ENCODE measurements around the gene ATOSA. TPM values are rescaled to one million over a fixed set of nuclear protein-coding genes. Genes with fewer than 3 reads are reported as not detected.

The ATOSA gene
- total RNA-seq, 1 experiment from 2014 or later = 4.7 TPM

GRCh38 chr15:52660192-52660591 is 19.0 kb downstream of the ATOSA start:
- ChIA-PET CTCF (no interaction called here), POLR2A (no interaction called here), RAD21 (ENCODE audit: low non-redundant PET in 1 of 2, low total read pairs in 2 of 2, uncharacterized antibody in 2 of 2, unreplicated experiment in 2 of 2) (no interaction called here)
- BruUV-seq (replicated peaks) = no TSS peak
- Histone ChIP-seq H3K27ac (ENCODE audit: low read depth, low read length) (no peak overlapping the region), H3K79me2 (ENCODE audit: insufficient read depth, low read length) (no peaks in the 10 kb centered on the region), H3K4me2 (ENCODE audit: low read length) (no peak overlapping the region), H3K4me3 (replicated peaks in 1 of 2; ENCODE audit: low read depth in 1 of 2, low read length in 2 of 2) (no peak overlapping the region), H3K9ac (ENCODE audit: low read length) (no peak overlapping the region), H3K4me1 (ENCODE audit: control insufficient read depth in 1 of 2, insufficient read depth in 2 of 2, low read length in 2 of 2) (no peaks in the 10 kb centered on the region), H3K36me3 (ENCODE audit: control insufficient read depth in 1 of 2, insufficient read depth in 2 of 2, low read length in 2 of 2) (no peaks in the 10 kb centered on the region), H3K9me2 (ENCODE audit: insufficient read depth) (no peaks in the 10 kb centered on the region), H2AFZ (ENCODE audit: low read depth, low read length, poor library complexity, severe bottlenecking) (no peak overlapping the region), H3K9me3 (ENCODE audit: control insufficient read depth in 1 of 2, insufficient read depth in 1 of 2, low read depth in 1 of 2, low read length in 2 of 2) (no peaks in the 10 kb centered on the region), H3K27me3 (ENCODE audit: insufficient read depth, low read length) (no peaks in the 10 kb centered on the region), H4K20me1 (ENCODE audit: insufficient read depth) (no peaks in the 10 kb centered on the region)
- intact Hi-C loops (cut with micrococcal nuclease) = no loop called here
- no peak for DNase-seq (ENCODE audit: low read depth, low spot score)
- no peak for TF ChIP-seq ELF1 (IDR thresholded peaks at IDR 0.05; ENCODE audit: borderline replicate concordance, low read depth)
- no peak for TF ChIP-seq MAX (IDR thresholded peaks at IDR 0.05)
- TF ChIP-seq TCF7L2 (IDR thresholded peaks at IDR 0.05; ENCODE audit: borderline replicate concordance, extremely low read depth, insufficient read depth, insufficient read length) = no peak
- no peak for TF ChIP-seq ATF3 (IDR thresholded peaks at IDR 0.05)
- TF ChIP-seq ZBTB33 (IDR thresholded peaks at IDR 0.05; ENCODE audit: extremely low read depth, insufficient replicate concordance, low read length) = no peak
- no peak for TF ChIP-seq EGR1 (IDR thresholded peaks at IDR 0.05; ENCODE audit: low read depth)
- TF ChIP-seq CEBPB (IDR thresholded peaks at IDR 0.05; ENCODE audit: low read depth) = no peak
- TF ChIP-seq EZH2phosphoT487 (IDR thresholded peaks at IDR 0.05; ENCODE audit: borderline replicate concordance) = no peak
- TF ChIP-seq YY1 (IDR thresholded peaks at IDR 0.05; ENCODE audit: extremely low read depth, insufficient replicate concordance, low read depth, low read length) = no peak
- TF ChIP-seq ZNF274 (IDR thresholded peaks at IDR 0.05; ENCODE audit: low read depth, low read length) = no peak
- TF ChIP-seq FOSL1 (IDR thresholded peaks at IDR 0.05; ENCODE audit: low read depth) = no peak
- ATAC-seq = no peak
